ENCODE data around the gene MAD1L1.

MAD1L1 gene

GRCh38 chr7:2209961-2210323 is 22.8 kb downstream of the MAD1L1 start:
- WGBS (ENCODE audit: insufficient coverage), result 96% methylated on average over 8 of the region's 8 CpGs

DNA sequence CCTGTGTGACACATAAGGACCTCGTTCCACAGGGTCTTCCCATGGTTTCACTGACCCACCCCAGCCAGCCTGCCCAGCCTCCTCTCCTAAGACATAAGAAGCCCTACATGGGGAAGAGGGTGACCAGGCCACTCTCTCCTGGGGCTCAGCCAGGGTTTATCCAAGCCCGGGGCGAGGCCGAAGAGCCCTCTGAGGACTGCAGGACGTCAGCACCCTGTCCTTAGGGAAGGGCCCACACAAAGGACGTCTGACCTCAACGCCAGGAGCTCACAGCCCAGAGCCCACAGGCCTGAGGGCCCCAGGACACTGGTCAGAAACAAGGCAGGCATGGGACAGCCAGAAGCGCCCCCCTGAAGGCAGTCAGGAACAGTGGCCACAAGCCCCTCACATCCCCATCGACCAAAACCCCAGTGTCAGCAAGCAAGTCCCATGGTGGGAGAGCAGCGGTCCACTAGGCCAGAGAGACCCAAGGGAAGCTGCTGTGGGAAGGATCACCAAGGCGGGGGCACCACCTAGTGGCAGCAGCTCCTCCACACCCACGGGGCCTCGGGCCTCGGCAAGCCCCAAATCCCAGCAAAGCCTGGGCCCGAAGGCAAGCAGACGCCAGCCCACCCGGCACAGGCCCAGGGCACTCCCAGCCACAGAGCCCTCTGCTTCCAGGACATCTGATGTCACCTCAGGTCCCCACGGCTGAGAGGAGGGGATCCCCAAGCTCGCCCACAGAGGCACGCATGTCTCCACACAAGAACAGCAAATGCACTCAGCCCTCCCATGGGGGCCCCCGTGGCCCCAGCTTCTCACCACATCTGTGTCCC is 23.4 kb downstream of the MAD1L1 start:
- POLR2A ChIA-PET, result no interaction called here
- no peak overlapping the region for H3K27ac ChIP-seq (ENCODE audit: insufficient read depth in 1 of 2, low read depth in 1 of 2, low read length in 2 of 2, poor library complexity in 1 of 2, severe bottlenecking in 2 of 2)

More at GRCh38 chr7:2209961-2210323, 22.8 kb downstream of the MAD1L1 start:
- peaks cover 9 to 76% (median 58%) of the 10 kb centered on the region in 4 experiments for H3K36me3 ChIP-seq (ENCODE audit: control insufficient read depth in 4 of 4, insufficient read depth in 4 of 4, low read length in 3 of 4)
- no peak for DNase-seq
- H3K4me3 ChIP-seq (ENCODE audit: control insufficient read depth in 1 of 7, extremely low read depth in 1 of 7, insufficient read depth in 4 of 7, low read depth in 2 of 7, low read length in 6 of 7), result no peak overlapping the region
- H3K4me1 ChIP-seq (ENCODE audit: control extremely low read depth in 1 of 4, control insufficient read depth in 4 of 4, insufficient read depth in 4 of 4, low read length in 3 of 4), result peaks cover 0 to 5% (median 0%) of the 10 kb centered on the region in 4 experiments
- H3K27me3 ChIP-seq (replicated peaks in 2 of 5; ENCODE audit: control insufficient read depth in 4 of 5, insufficient read depth in 5 of 5, low read length in 4 of 5), result no peaks in the 10 kb centered on the region
- CTCF ChIA-PET, result interaction anchor here (0.7 to 2.2 kb wide), 7 partner anchors 12 to 631 kb away, joined by 3 to 10 read pairs (median 4); no protein-coding TSS in a partner anchor
- H3K9me3 ChIP-seq (ENCODE audit: control extremely low read depth in 1 of 5, control insufficient read depth in 4 of 5, insufficient read depth in 2 of 5, low read depth in 1 of 5, low read length in 4 of 5), result no peaks in the 10 kb centered on the region
- no peak overlapping the region for H3K27ac ChIP-seq (ENCODE audit: insufficient read depth in 1 of 2, low read depth in 1 of 2, low read length in 2 of 2, poor library complexity in 1 of 2, severe bottlenecking in 2 of 2)
- POLR2A ChIA-PET, result no interaction called here

DNA sequence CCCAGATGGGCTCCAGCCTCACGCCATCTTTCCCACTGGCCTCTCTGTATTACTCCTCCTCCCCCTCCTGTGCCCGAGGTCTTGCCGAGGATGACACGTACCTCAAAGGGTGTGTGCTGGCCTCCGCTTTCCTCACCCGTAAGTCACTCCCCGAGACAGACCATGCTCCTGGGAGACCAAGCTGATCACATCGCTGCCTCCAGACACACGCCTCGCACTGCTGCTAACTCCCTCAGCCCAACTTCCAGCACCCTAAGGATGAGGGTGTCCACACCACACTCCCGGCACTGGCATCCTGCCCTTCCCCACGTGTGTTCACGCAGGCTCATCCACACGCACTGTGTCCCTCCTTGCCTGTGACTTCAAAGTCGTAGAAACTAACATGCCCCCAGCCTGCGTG is 24.0 kb downstream of the MAD1L1 start:
- ChIA-PET POLR2A (no interaction called here), CTCF (interaction anchor here (1.2 to 2.2 kb wide), 5 partner anchors 13 to 630 kb away, joined by 3 to 10 read pairs (median 5); no protein-coding TSS in a partner anchor)
- Histone ChIP-seq H3K4me3 (ENCODE audit: control insufficient read depth in 1 of 7, extremely low read depth in 1 of 7, insufficient read depth in 4 of 7, low read depth in 2 of 7, low read length in 6 of 7) (no peak overlapping the region), H3K4me1 (ENCODE audit: control extremely low read depth in 1 of 4, control insufficient read depth in 4 of 4, insufficient read depth in 4 of 4, low read length in 3 of 4) (no peaks in the 10 kb centered on the region), H3K27ac (ENCODE audit: insufficient read depth in 1 of 2, low read depth in 1 of 2, low read length in 2 of 2, poor library complexity in 1 of 2, severe bottlenecking in 2 of 2) (no peak overlapping the region), H3K27me3 (replicated peaks in 2 of 5; ENCODE audit: control insufficient read depth in 4 of 5, insufficient read depth in 5 of 5, low read length in 4 of 5) (no peaks in the 10 kb centered on the region), H3K36me3 (ENCODE audit: control insufficient read depth in 4 of 4, insufficient read depth in 4 of 4, low read length in 3 of 4) (peaks cover 4 to 71% (median 55%) of the 10 kb centered on the region in 4 experiments), H3K9me3 (ENCODE audit: control extremely low read depth in 1 of 5, control insufficient read depth in 4 of 5, insufficient read depth in 2 of 5, low read depth in 1 of 5, low read length in 4 of 5) (no peaks in the 10 kb centered on the region)
- no peak for DNase-seq
- 96% methylated on average over 16 of the region's 16 CpGs for WGBS (ENCODE audit: insufficient coverage)

More for the DNA sequence above, 23.4 kb downstream of the MAD1L1 start:
- Histone ChIP-seq H3K9me3 (ENCODE audit: control extremely low read depth in 1 of 5, control insufficient read depth in 4 of 5, insufficient read depth in 2 of 5, low read depth in 1 of 5, low read length in 4 of 5) (no peaks in the 10 kb centered on the region), H3K4me3 (ENCODE audit: control insufficient read depth in 1 of 7, extremely low read depth in 1 of 7, insufficient read depth in 4 of 7, low read depth in 2 of 7, low read length in 6 of 7) (no peak overlapping the region), H3K36me3 (ENCODE audit: control insufficient read depth in 4 of 4, insufficient read depth in 4 of 4, low read length in 3 of 4) (peaks cover 9 to 71% (median 56%) of the 10 kb centered on the region in 4 experiments), H3K4me1 (ENCODE audit: control extremely low read depth in 1 of 4, control insufficient read depth in 4 of 4, insufficient read depth in 4 of 4, low read length in 3 of 4) (peaks cover 0 to 3% (median 0%) of the 10 kb centered on the region in 4 experiments), H3K27me3 (replicated peaks in 2 of 5; ENCODE audit: control insufficient read depth in 4 of 5, insufficient read depth in 5 of 5, low read length in 4 of 5) (no peaks in the 10 kb centered on the region)
- CTCF ChIA-PET, result interaction anchor here (0.7 to 2.2 kb wide), 7 partner anchors 13 to 631 kb away, joined by 3 to 10 read pairs (median 4); no protein-coding TSS in a partner anchor
- DNase-seq, result peak; percentile 47 to 70 (median 64)
- WGBS (ENCODE audit: insufficient coverage), result 89% methylated on average over 14 of the region's 21 CpGs

- H3K4me1 ChIP-seq (ENCODE audit: control extremely low read depth in 1 of 4, control insufficient read depth in 4 of 4, insufficient read depth in 4 of 4, low read length in 3 of 4), result no peaks in the 10 kb centered on the region
- CTCF ChIA-PET, result no interaction called here
- POLR2A ChIA-PET, result no interaction called here
- H3K4me3 ChIP-seq (ENCODE audit: control insufficient read depth in 1 of 7, extremely low read depth in 1 of 7, insufficient read depth in 4 of 7, low read depth in 2 of 7, low read length in 6 of 7), result no peak overlapping the region
- no peaks in the 10 kb centered on the region for H3K9me3 ChIP-seq (ENCODE audit: control extremely low read depth in 1 of 5, control insufficient read depth in 4 of 5, insufficient read depth in 2 of 5, low read depth in 1 of 5, low read length in 4 of 5)
- H3K27me3 ChIP-seq (replicated peaks in 2 of 5; ENCODE audit: control insufficient read depth in 4 of 5, insufficient read depth in 5 of 5, low read length in 4 of 5), result no peaks in the 10 kb centered on the region
- DNase-seq, result no peak
- peaks cover 0 to 61% (median 36%) of the 10 kb centered on the region in 4 experiments for H3K36me3 ChIP-seq (ENCODE audit: control insufficient read depth in 4 of 4, insufficient read depth in 4 of 4, low read length in 3 of 4)
- no peak overlapping the region for H3K27ac ChIP-seq (ENCODE audit: insufficient read depth in 1 of 2, low read depth in 1 of 2, low read length in 2 of 2, poor library complexity in 1 of 2, severe bottlenecking in 2 of 2)
- whole genome bisulfite sequencing (ENCODE audit: insufficient coverage), result 97% methylated on average over 14 of the region's 16 CpGs
These were observed 27.5 kb downstream of the MAD1L1 start for GRCh38 chr7:2205036-2205780.

- CTCF ChIA-PET, result interaction anchor here (1.5 kb wide), 1 partner anchor 11 kb away, joined by 6 read pairs; no protein-coding TSS in a partner anchor
- Histone ChIP-seq H3K4me1 (ENCODE audit: control extremely low read depth in 1 of 4, control insufficient read depth in 4 of 4, insufficient read depth in 4 of 4, low read length in 3 of 4) (no peaks in the 10 kb centered on the region), H3K27ac (ENCODE audit: insufficient read depth in 1 of 2, low read depth in 1 of 2, low read length in 2 of 2, poor library complexity in 1 of 2, severe bottlenecking in 2 of 2) (no peak overlapping the region), H3K36me3 (ENCODE audit: control insufficient read depth in 4 of 4, insufficient read depth in 4 of 4, low read length in 3 of 4) (peaks cover 3 to 64% (median 40%) of the 10 kb centered on the region in 4 experiments), H3K4me3 (ENCODE audit: control insufficient read depth in 1 of 7, extremely low read depth in 1 of 7, insufficient read depth in 4 of 7, low read depth in 2 of 7, low read length in 6 of 7) (no peak overlapping the region), H3K27me3 (replicated peaks in 2 of 5; ENCODE audit: control insufficient read depth in 4 of 5, insufficient read depth in 5 of 5, low read length in 4 of 5) (no peaks in the 10 kb centered on the region), H3K9me3 (ENCODE audit: control extremely low read depth in 1 of 5, control insufficient read depth in 4 of 5, insufficient read depth in 2 of 5, low read depth in 1 of 5, low read length in 4 of 5) (no peaks in the 10 kb centered on the region)
- no peak for DNase-seq
- 100% methylated on average over 11 of the region's 11 CpGs for WGBS (ENCODE audit: insufficient coverage)
- POLR2A ChIA-PET, result no interaction called here
These were observed 28.3 kb downstream of the MAD1L1 start for GRCh38 chr7:2204446-2204845.

- Histone ChIP-seq H3K9me3 (ENCODE audit: control extremely low read depth in 1 of 5, control insufficient read depth in 4 of 5, insufficient read depth in 2 of 5, low read depth in 1 of 5, low read length in 4 of 5) (no peaks in the 10 kb centered on the region), H3K27ac (ENCODE audit: insufficient read depth in 1 of 2, low read depth in 1 of 2, low read length in 2 of 2, poor library complexity in 1 of 2, severe bottlenecking in 2 of 2) (no peak overlapping the region), H3K36me3 (ENCODE audit: control insufficient read depth in 4 of 4, insufficient read depth in 4 of 4, low read length in 3 of 4) (peaks cover 3 to 65% (median 43%) of the 10 kb centered on the region in 4 experiments), H3K4me1 (ENCODE audit: control extremely low read depth in 1 of 4, control insufficient read depth in 4 of 4, insufficient read depth in 4 of 4, low read length in 3 of 4) (no peaks in the 10 kb centered on the region), H3K4me3 (ENCODE audit: control insufficient read depth in 1 of 7, extremely low read depth in 1 of 7, insufficient read depth in 4 of 7, low read depth in 2 of 7, low read length in 6 of 7) (no peak overlapping the region), H3K27me3 (replicated peaks in 2 of 5; ENCODE audit: control insufficient read depth in 4 of 5, insufficient read depth in 5 of 5, low read length in 4 of 5) (no peaks in the 10 kb centered on the region)
- DNase-seq, result no peak
- WGBS (ENCODE audit: insufficient coverage), result 91% methylated on average over 13 of the region's 13 CpGs
- CTCF ChIA-PET, result interaction anchor here (1.0 to 1.5 kb wide), 4 partner anchors 8 to 144 kb away, joined by 3 to 6 read pairs (median 4); no protein-coding TSS in a partner anchor
- POLR2A ChIA-PET, result no interaction called here
These were observed 28.9 kb downstream of the MAD1L1 start for GRCh38 chr7:2203766-2204300.

All from common myeloid progenitor, CD34-positive (primary cell).